ENCODE data around the gene SDK1.

GRCh38 chr7:3425087-3425486 is 124.0 kb downstream of the SDK1 start:
- TF ChIP-seq CTCF (IDR thresholded peaks at IDR 0.05) (no peak), POLR2A (IDR thresholded peaks at IDR 0.05) (no peak)
